ENCODE measurements around the gene CUL9. TPM values are rescaled to one million over a fixed set of nuclear protein-coding genes. Genes with fewer than 3 reads are reported as not detected.
A peak's percentile ranks its signal among the peaks of the same experiment; 100 is the strongest.

CUL9 gene
- total RNA-seq, 2 donors from 2014 or later = 22.9 to 87.0 TPM

- peak overlapping the region; percentile 7 to 38 for H3K27ac ChIP-seq
- no peaks in the 10 kb centered on the region for H3K9me3 ChIP-seq
- H3K4me1 ChIP-seq (replicated peaks) = peaks cover 5% of the 10 kb centered on the region
- intact Hi-C loops (cut with DNase I) = loop anchor here (2.0 kb wide), 1 partner anchor 241 kb away; no protein-coding TSS in a partner anchor
- no peaks in the 10 kb centered on the region for H3K36me3 ChIP-seq
- no peaks in the 10 kb centered on the region for H3K27me3 ChIP-seq (replicated peaks; ENCODE audit: insufficient read depth)
- peak; percentile 86 for DNase-seq (ENCODE audit: low spot score)
- TF ChIP-seq POLR2AphosphoS5 (IDR thresholded peaks at IDR 0.05) (peak; percentile 85), POLR2A (IDR thresholded peaks at IDR 0.05) (no peak), CTCF (IDR thresholded peaks at IDR 0.05) (peak; percentile 76 to 98 (median 92))
- no peak overlapping the region for H3K4me3 ChIP-seq
- WGBS = 11% methylated on average over 21 of the region's 25 CpGs
Measured at GRCh38 chr6:43143235-43144128, 38.5 kb upstream of the CUL9 start.

- no peak for DNase-seq (ENCODE audit: low spot score)
- no peaks in the 10 kb centered on the region for H3K27me3 ChIP-seq (replicated peaks; ENCODE audit: insufficient read depth)
- no peak overlapping the region for H3K4me3 ChIP-seq
- no peak for TF ChIP-seq POLR2A (IDR thresholded peaks at IDR 0.05)
- TF ChIP-seq POLR2AphosphoS5 (IDR thresholded peaks at IDR 0.05) = no peak
- TF ChIP-seq CTCF (IDR thresholded peaks at IDR 0.05) = no peak
- H3K36me3 ChIP-seq = no peaks in the 10 kb centered on the region
- H3K27ac ChIP-seq = no peak overlapping the region
- WGBS = 76% methylated on average over 6 of the region's 6 CpGs
- H3K4me1 ChIP-seq (replicated peaks) = peaks cover 9% of the 10 kb centered on the region
- no peaks in the 10 kb centered on the region for H3K9me3 ChIP-seq
- intact Hi-C loops (cut with DNase I) = no loop called here
Measured at GRCh38 chr6:43144879-43145278, 37.1 kb upstream of the CUL9 start.

GRCh38 chr6:43146261-43146660, 35.7 kb upstream of the CUL9 start:
- no peak overlapping the region for H3K27ac ChIP-seq
- H3K36me3 ChIP-seq = no peaks in the 10 kb centered on the region
- H3K9me3 ChIP-seq = no peaks in the 10 kb centered on the region
- 98% methylated on average over 3 of the region's 3 CpGs for WGBS
- intact Hi-C loops (cut with DNase I) = no loop called here
- no peak overlapping the region for H3K4me3 ChIP-seq
- H3K4me1 ChIP-seq (replicated peaks) = peaks cover 11% of the 10 kb centered on the region
- no peak for DNase-seq (ENCODE audit: low spot score)
- H3K27me3 ChIP-seq (replicated peaks; ENCODE audit: insufficient read depth) = no peaks in the 10 kb centered on the region
- TF ChIP-seq CTCF (IDR thresholded peaks at IDR 0.05) = no peak
- TF ChIP-seq POLR2A (IDR thresholded peaks at IDR 0.05) = no peak
- TF ChIP-seq POLR2AphosphoS5 (IDR thresholded peaks at IDR 0.05) = no peak

- intact Hi-C loops (cut with DNase I) = no loop called here
- H3K4me3 ChIP-seq = no peak overlapping the region
- H3K27me3 ChIP-seq (replicated peaks; ENCODE audit: insufficient read depth) = no peaks in the 10 kb centered on the region
- no peaks in the 10 kb centered on the region for H3K36me3 ChIP-seq
- no peaks in the 10 kb centered on the region for H3K9me3 ChIP-seq
- H3K4me1 ChIP-seq (replicated peaks) = peaks cover 11% of the 10 kb centered on the region
- no peak for DNase-seq (ENCODE audit: low spot score)
- 88% methylated on average over 7 of the region's 8 CpGs for WGBS
- no peak for TF ChIP-seq POLR2AphosphoS5 (IDR thresholded peaks at IDR 0.05)
- peak overlapping the region in 1 of 2 donors; percentile 33 for H3K27ac ChIP-seq
Measured at GRCh38 chr6:43146709-43147688, 35.0 kb upstream of the CUL9 start.

Data from prostate gland (tissue), 2 donors.